Endothelial cell of umbilical vein (primary cell): ENCODE measurements around the gene DIAPH3. TPM values are rescaled to one million over a fixed set of nuclear protein-coding genes. Genes with fewer than 3 reads are reported as not detected.
A peak's percentile ranks its signal among the peaks of the same experiment; 100 is the strongest.

Experiments used
- BruUV-seq: library from RNA; stranded (reverse); fragments of 400-500 nt; replicated peaks from 2 replicates; lab custom pipeline; 2021; lab: Mats Ljungman, UMichigan
- CTCF ChIA-PET: fragments of 300-600, 350-600 bp; sonication (Branson Sonifier 250); formaldehyde crosslinking; loops from one replicate; lab custom pipeline; 2021; ENCODE audit warnings: antibody characterized with exemption, inconsistent platforms; lab: Charles Lee
- POLR2A ChIA-PET: fragments of 300-600, 350-600 bp; sonication (Branson Sonifier 250); formaldehyde crosslinking; loops from one replicate; lab custom pipeline; 2021; ENCODE audit warnings: antibody characterized with exemption, inconsistent platforms; lab: Charles Lee
- DNase-seq: peaks from one replicate; pipeline ENCODE4 v3.0.0-alpha.2; 2011; ENCODE audit warnings: low read depth, low spot score
- FAIRE-seq: peaks from 2 replicates; lab custom pipeline; 2011; peaks lifted over from hg19 to GRCh38; lab: Jason Lieb, UNC
- H2AFZ ChIP-seq: 2 replicates; pipeline ENCODE4 v1.6.0; 2012; ENCODE audit warnings: low read depth, low read length, control low read depth, inconsistent platforms
- H3K27ac ChIP-seq: 2 replicates; pipeline ENCODE4 v1.5.1; 2011; ENCODE audit warnings: low read depth, mild to moderate bottlenecking, control low read depth, low read length, moderate library complexity; ENCODE audit not compliant: insufficient read depth
- H3K27me3 ChIP-seq, 2 experiments: 2 replicates each; pipeline versions ENCODE4 v1.6.0 to v1.6.1; 2011; ENCODE audit warnings: low read length in 2 of 2, mixed read lengths in 1 of 2; ENCODE audit not compliant: control insufficient read depth in 2 of 2, insufficient read depth in 2 of 2
- H3K36me3 ChIP-seq, 2 experiments: 2 replicates in 1 of 2; 3 replicates in 1 of 2; pipeline ENCODE4 v1.5.1; 2011; ENCODE audit warnings: low read length in 2 of 2, mild to moderate bottlenecking in 1 of 2, moderate library complexity in 1 of 2; ENCODE audit not compliant: control insufficient read depth in 2 of 2, insufficient read depth in 2 of 2; ENCODE audit errors: extremely low read depth in 1 of 2
- H3K4me1 ChIP-seq: 3 replicates; pipeline ENCODE4 v1.5.1; 2011; ENCODE audit warnings: mild to moderate bottlenecking, low read length; ENCODE audit not compliant: control insufficient read depth, insufficient read depth; ENCODE audit errors: extremely low read depth
- H3K4me2 ChIP-seq: 2 replicates; pipeline ENCODE4 v1.6.1; 2011; ENCODE audit warnings: low read length, control low read depth, mixed read lengths; ENCODE audit not compliant: insufficient read depth
- H3K4me3 ChIP-seq, 3 experiments: fragments of 200-600 bp in 1 of 3; sonication (generic), shearing (Covaris generic) in 1 of 3; replicated peaks in 1 of 3; 2 replicates each; pipeline ENCODE4 v1.5.1; 2011 to 2016; ENCODE audit warnings: control low read depth in 3 of 3, low read length in 3 of 3, mild to moderate bottlenecking in 2 of 3, inconsistent platforms in 1 of 3, low read depth in 1 of 3, moderate library complexity in 1 of 3; ENCODE audit not compliant: insufficient read depth in 1 of 3
- H3K79me2 ChIP-seq: 2 replicates; pipeline ENCODE4 v1.6.0; 2012; ENCODE audit warnings: low read length, inconsistent platforms; ENCODE audit not compliant: control insufficient read depth, insufficient read depth
- H3K9ac ChIP-seq: replicated peaks from 2 replicates; pipeline ENCODE3; 2011; ENCODE audit warnings: low read length, control low read depth; ENCODE audit not compliant: insufficient read depth; ENCODE audit errors: extremely low read depth
- H3K9me1 ChIP-seq: replicated peaks from 3 replicates; pipeline ENCODE4 v1.6.0; 2011; ENCODE audit warnings: mild to moderate bottlenecking, low read length; ENCODE audit not compliant: control insufficient read depth, insufficient read depth; ENCODE audit errors: extremely low read depth
- H3K9me3 ChIP-seq: replicated peaks from 2 replicates; pipeline ENCODE4 v1.5.1; 2012; ENCODE audit warnings: low read length, inconsistent platforms; ENCODE audit not compliant: control insufficient read depth, insufficient read depth
- H4K20me1 ChIP-seq: replicated peaks from 2 replicates; pipeline ENCODE3; 2011; ENCODE audit warnings: mild to moderate bottlenecking, low read length; ENCODE audit not compliant: control insufficient read depth, insufficient read depth; ENCODE audit errors: extremely low read depth
- CTCF ChIP-seq, 2 donors: IDR thresholded peaks; 1 replicate in 1 of 2; 2 replicates in 1 of 2; pipeline ENCODE4 v1.5.1; 2011; ENCODE audit warnings: low read length in 2 of 2, mild to moderate bottlenecking in 2 of 2, moderate library complexity in 2 of 2, control low read depth in 1 of 2, inconsistent platforms in 1 of 2, low read depth in 1 of 2; ENCODE audit not compliant: insufficient read depth in 1 of 2; ENCODE audit errors: extremely low read depth in 1 of 2
- EZH2 ChIP-seq: IDR thresholded peaks from 2 replicates; pipeline ENCODE4 v1.6.1; 2012; ENCODE audit warnings: borderline replicate concordance, low read depth, mild to moderate bottlenecking, moderate library complexity, low read length, inconsistent platforms; ENCODE audit not compliant: severe bottlenecking
- GATA2 ChIP-seq: IDR thresholded peaks from 2 replicates; pipeline ENCODE4 v1.7.0; 2011; ENCODE audit warnings: low read depth, mild to moderate bottlenecking, moderate library complexity, mixed read lengths, low read length; ENCODE audit not compliant: insufficient read length, insufficient read depth
- POLR2A ChIP-seq: IDR thresholded peaks from 2 replicates; pipeline ENCODE4 v1.6.1; 2012; ENCODE audit warnings: low read depth, mild to moderate bottlenecking, control low read depth, low read length
- POLR2AphosphoS5 ChIP-seq: IDR thresholded peaks from 2 replicates; pipeline ENCODE4 v1.6.1; 2012; ENCODE audit warnings: low read depth, mild to moderate bottlenecking, control low read depth, low read length, moderate library complexity; ENCODE audit not compliant: insufficient read depth
- dilution Hi-C: fragments of 300-500 bp; cut with MboI; formaldehyde crosslinking; loops from one replicate; pipeline ENCODE4 v1.15.0; 2019; ENCODE audit warnings: low sequenced_read_pairs; ENCODE audit not compliant: extremely low pct_ligation_motif_present
- intact Hi-C: fragments of 100-400 bp; cut with micrococcal nuclease; formaldehyde crosslinking; loops from one replicate; pipeline ENCODE4 v1.10.0; 2022
- polyA plus RNA-seq, 4 experiments: library from polyadenylated mRNA; depleted of rRNA in 3 of 4; stranded (reverse) in 3 of 4; unstranded in 1 of 4; fragments of >200 nt; gene quantifications; 2 replicates each; pipeline versions ENCODE4 v1.2.1 to v1.2.3, GENCODE V29; 2011 to 2012; ENCODE audit warnings: missing spikeins in 1 of 4
- total RNA-seq: library from RNA; stranded (reverse); gene quantifications from 2 replicates; pipeline ENCODE4 v1.2.3, GENCODE V29; 2021

Gene DIAPH3
- total and polyA plus RNA-seq, 2 donors (not counting 3 experiments of a cell fraction or from before 2014, with no cell fraction given): 9.9 to 44.0 TPM

GRCh38 chr13:59680429-59681024 is 483.2 kb downstream of the DIAPH3 start:
- H3K9ac ChIP-seq: no peak overlapping the region
- ChIA-PET CTCF (interaction anchor here (0.6 to 10.0 kb wide), 28 partner anchors 8 to 937 kb away, joined by 3 to 145 read pairs (median 4); no protein-coding TSS in a partner anchor), POLR2A (no interaction called here)
- no peaks in the 10 kb centered on the region for H3K9me1 ChIP-seq
- no peaks in the 10 kb centered on the region for H3K9me3 ChIP-seq
- H3K4me3 ChIP-seq: no peak overlapping the region
- peaks cover 2% of the 10 kb centered on the region for H3K4me1 ChIP-seq
- intact Hi-C loops (loop anchor here (1.0 to 2.0 kb wide), 5 partner anchors 91 to 751 kb away; no protein-coding TSS in a partner anchor), dilution Hi-C loops (no loop called here)
- no peaks in the 10 kb centered on the region for H3K27me3 ChIP-seq
- H3K4me2 ChIP-seq: no peak overlapping the region
- H3K27ac ChIP-seq: no peak overlapping the region
- FAIRE-seq: no peak
- H4K20me1 ChIP-seq: no peaks in the 10 kb centered on the region
- BruUV-seq: no TSS peak
- no peaks in the 10 kb centered on the region for H3K36me3 ChIP-seq
- TF ChIP-seq GATA2 (no peak), CTCF (IDR thresholded peaks at IDR 0.05; ENCODE audit: extremely low read depth in 1 of 2, insufficient read depth in 1 of 2, low read depth in 1 of 2, low read length in 2 of 2) (peak; percentile 43 to 47)
- H2AFZ ChIP-seq: no peak overlapping the region
- H3K79me2 ChIP-seq: no peaks in the 10 kb centered on the region
- peak; percentile 41 for DNase-seq

GRCh38 chr13:59679254-59679653 is 484.5 kb downstream of the DIAPH3 start:
- Histone ChIP-seq H2AFZ (no peak overlapping the region), H4K20me1 (no peaks in the 10 kb centered on the region), H3K27me3 (no peaks in the 10 kb centered on the region), H3K79me2 (no peaks in the 10 kb centered on the region), H3K9ac (no peak overlapping the region), H3K4me3 (no peak overlapping the region), H3K4me2 (no peak overlapping the region), H3K9me3 (no peaks in the 10 kb centered on the region), H3K9me1 (no peaks in the 10 kb centered on the region), H3K4me1 (peaks cover 2% of the 10 kb centered on the region), H3K36me3 (no peaks in the 10 kb centered on the region), H3K27ac (no peak overlapping the region)
- DNase-seq (no peak), FAIRE-seq (no peak)
- no peak for TF ChIP-seq EZH2
- TF ChIP-seq POLR2A: no peak
- TF ChIP-seq POLR2AphosphoS5: no peak
- no TSS peak for BruUV-seq
- dilution Hi-C loops: no loop called here
- intact Hi-C loops: loop anchor here (5.0 kb wide), 3 partner anchors 337 to 717 kb away; no protein-coding TSS in a partner anchor
- ChIA-PET POLR2A (no interaction called here), CTCF (interaction anchor here (0.8 to 10.0 kb wide), 15 partner anchors 9 to 755 kb away, joined by 3 to 145 read pairs (median 8); no protein-coding TSS in a partner anchor)
